GM10847 (cell line): ENCODE measurements around the gene CSMD2.

Experiments used
- POLR2A ChIP-seq: IDR thresholded peaks from 2 replicates; pipeline ENCODE4 v1.6.1; 2011; ENCODE audit not compliant: insufficient read length; ENCODE audit errors: extremely low read depth

Gene CSMD2

GRCh38 chr1:34050709-34051485 lies 114.1 kb downstream of the CSMD2 start:
- TF ChIP-seq POLR2A, result no peak

- no peak for TF ChIP-seq POLR2A
Measured at GRCh38 chr1:34049994-34050393, 115.0 kb downstream of the CSMD2 start.

DNA sequence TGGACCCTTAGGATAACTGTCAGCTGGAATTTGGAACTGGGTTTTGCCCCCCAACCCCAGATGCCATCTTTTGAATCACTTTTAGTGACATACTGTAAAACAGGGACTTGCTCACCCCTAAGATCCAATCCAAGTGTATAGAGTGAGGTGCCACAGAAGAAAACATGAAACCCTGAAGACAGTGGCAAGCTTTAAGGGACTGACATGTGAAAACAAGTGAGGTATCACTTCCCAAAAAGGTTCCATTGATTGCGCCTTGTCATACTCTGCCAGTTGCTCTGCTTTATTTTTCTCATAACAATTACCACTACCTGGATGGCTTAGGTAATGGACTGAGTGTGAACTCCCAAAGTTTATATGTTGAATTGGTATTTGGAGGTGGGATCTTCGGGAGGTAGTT lies 115.6 kb downstream of the CSMD2 start:
- no peak for TF ChIP-seq POLR2A

- no peak for TF ChIP-seq POLR2A
Measured at GRCh38 chr1:34037856-34038255, 127.2 kb downstream of the CSMD2 start.

GRCh38 chr1:34037109-34037508 lies 127.9 kb downstream of the CSMD2 start:
- TF ChIP-seq POLR2A, result no peak

- TF ChIP-seq POLR2A, result no peak
Measured at GRCh38 chr1:34034036-34034435, 131.0 kb downstream of the CSMD2 start.

DNA sequence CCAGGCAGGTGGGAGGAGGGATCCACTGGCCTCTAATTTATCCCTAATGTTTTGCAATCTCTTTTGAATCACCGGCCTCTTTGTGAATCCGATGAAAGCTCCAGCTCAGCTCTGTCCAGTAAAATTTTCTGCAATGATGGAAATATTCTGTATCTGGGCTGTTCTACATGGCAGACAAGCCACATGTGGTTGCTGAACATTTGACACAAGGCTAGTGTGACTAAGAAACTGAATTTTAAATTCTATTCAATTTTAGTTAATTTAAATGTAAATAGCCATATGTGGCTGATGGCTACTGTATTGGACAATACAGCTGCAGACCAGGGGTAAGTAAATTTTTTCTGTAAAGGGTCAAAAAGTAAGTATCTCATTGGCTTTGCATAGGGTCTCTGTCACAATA lies 135.1 kb downstream of the CSMD2 start:
- no peak for TF ChIP-seq POLR2A

GRCh38 chr1:34029515-34029914 lies 135.5 kb downstream of the CSMD2 start:
- TF ChIP-seq POLR2A, result no peak

- TF ChIP-seq POLR2A, result no peak
Measured at GRCh38 chr1:34028381-34029055, 136.5 kb downstream of the CSMD2 start.

DNA sequence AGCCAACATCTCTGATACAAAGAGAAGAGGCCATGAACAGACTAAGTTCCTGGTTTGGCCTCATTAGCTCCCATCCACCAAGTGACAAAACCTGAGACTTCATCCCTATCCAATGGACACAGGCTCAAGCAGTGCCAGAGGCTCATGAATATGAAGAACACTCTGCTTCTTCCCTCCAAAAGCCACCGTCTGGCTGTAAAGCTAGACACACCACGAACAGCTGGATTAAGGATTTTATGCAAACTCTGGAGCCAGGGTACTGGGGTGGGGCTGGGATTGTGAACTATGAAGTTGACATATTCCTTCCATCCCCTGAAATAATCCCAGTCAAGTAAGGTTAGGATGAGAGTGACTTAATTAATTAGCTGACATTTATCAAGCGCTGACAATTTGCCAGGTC lies 139.4 kb downstream of the CSMD2 start:
- TF ChIP-seq POLR2A, result no peak

DNA sequence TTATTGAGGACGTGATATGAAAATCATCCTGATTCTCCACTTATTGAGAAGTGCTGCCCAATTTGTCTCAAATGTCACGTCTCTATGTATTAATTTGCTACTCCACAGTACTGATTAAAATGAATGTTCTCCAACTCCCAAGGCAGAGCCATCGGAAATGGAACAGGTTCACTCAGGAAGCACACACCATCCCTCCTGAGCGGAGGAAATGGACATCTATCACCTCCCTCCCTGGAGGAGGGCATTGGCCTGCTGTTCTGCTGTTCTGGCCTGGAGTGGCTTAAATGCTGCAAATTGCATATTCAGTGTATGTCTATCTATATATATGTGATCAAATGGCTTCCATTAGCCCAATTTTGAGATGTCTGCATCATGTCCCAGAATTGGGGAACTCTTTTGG lies 140.5 kb downstream of the CSMD2 start:
- TF ChIP-seq POLR2A, result no peak

DNA sequence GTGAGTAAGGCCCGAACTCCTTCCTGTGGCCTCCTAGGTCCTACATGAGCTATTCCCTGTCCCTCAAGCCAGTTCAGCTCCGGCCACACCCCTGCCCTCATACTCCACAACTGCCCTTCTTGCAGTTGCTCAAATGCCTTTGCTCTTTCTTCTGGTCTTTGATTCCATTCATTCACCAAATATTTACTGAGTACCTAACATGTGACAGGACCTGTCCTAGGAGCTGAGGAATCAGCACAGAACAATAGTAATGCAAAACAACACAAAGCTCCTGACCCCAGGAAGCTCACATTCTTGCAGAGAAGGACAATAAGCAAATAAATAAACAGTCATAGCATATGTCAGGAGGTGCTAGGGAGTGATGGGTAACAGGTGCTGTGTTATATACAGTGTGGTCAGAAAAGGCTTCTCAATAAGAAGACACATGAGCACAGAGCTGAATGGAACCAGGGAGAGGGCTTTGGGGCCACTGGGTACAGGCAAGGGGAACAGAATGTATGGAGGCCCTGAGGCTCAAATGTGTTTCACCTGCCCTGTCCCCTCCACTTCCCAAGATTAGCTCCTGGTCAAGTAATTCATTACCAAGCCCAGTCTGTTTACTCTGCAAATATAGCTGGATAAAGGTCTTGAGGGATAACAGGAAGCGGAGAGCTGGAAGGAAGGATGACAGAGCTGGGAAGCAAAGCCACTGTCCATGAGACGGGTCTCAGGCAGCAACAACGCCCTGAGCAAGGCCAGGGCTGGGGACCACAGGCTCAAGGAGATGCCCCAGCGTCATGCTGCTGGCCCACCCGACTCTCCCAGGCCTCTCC lies 145.1 kb downstream of the CSMD2 start:
- no peak for TF ChIP-seq POLR2A

- no peak for TF ChIP-seq POLR2A
Measured at GRCh38 chr1:34018285-34018684, 146.7 kb downstream of the CSMD2 start.

DNA sequence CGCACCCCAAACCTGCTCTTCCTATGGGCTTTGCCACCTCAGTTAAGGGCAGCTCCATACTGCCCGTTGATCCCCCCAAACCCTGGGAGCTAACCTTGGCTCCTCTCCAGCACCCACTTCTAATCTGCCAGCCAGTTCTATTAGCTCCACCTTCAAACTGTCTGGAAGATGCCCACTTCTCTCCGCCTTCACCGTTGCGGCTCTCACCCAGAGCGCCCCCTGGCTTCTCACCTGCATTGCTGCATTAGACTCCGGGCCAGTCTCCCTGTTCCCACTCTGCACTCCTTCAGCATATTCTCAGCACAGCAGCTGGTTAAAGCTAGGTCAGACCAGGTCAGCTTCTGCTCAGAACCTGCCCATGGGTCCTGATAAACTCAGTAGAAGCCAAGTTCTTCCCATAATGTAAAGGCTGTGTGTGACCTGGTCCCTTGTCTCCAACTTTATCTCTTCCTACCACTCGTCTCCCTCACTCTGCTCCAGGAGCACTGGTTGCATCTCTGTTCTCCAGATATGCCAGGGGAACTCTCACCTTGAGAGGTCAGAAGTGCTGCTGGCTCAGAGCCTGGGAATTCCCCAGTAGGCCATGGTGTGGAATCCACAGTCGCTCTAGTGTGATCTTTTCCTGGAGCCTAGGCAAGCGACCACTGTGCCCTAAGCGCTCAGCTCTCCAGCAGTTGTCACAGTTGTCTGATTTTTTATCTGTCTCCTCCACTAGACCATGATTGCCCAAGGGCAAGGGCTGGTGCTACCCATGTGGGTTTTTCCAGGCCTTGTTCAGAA lies 150.9 kb downstream of the CSMD2 start:
- no peak for TF ChIP-seq POLR2A

GRCh38 chr1:34013136-34013535 lies 151.9 kb downstream of the CSMD2 start:
- no peak for TF ChIP-seq POLR2A
